ENCODE results near the gene FABP3.

GRCh38 chr1:31397360-31398095 is 24.7 kb upstream of the FABP3 start:
- TF ChIP-seq EZH2phosphoT487 (IDR thresholded peaks at IDR 0.05; ENCODE audit: low read depth) (no peak), CTCF (IDR thresholded peaks at IDR 0.05; ENCODE audit: low read depth, low read length) (no peak)
